Measurements from ENCODE around the gene PUSL1.

- TF ChIP-seq CTCF (IDR thresholded peaks at IDR 0.05; ENCODE audit: low read depth, low read length, poor library complexity, severe bottlenecking) (no peak), EZH2phosphoT487 (IDR thresholded peaks at IDR 0.05; ENCODE audit: borderline replicate concordance, low read length) (no peak)
These were observed 32.6 kb downstream of the PUSL1 start for GRCh38 chr1:1340791-1341548.

Data from DOHH2 (cell line).